Stimulated activated naive CD8-positive, alpha-beta T cell treated with anti-CD3 and anti-CD28 coated beads, Interleukin-15, Interleukin-2, amounts not matched to agents 100 ng/mL and 50 ng/mL, for 24 hours (primary cell): ENCODE results near the gene KLK5.
"Not testable (repeated sequence)": the region's sequence is repeated elsewhere in the genome, so short reads cannot be mapped to it uniquely, and the experiment has no call there.

Experiments used
- H3K27ac Mint-ChIP-seq: one replicate; pipeline ENCODE4 v1.8.0; 2021; ENCODE audit warnings: mild to moderate bottlenecking, mixed read lengths
- H3K27me3 Mint-ChIP-seq: one replicate; pipeline ENCODE4 v1.8.0; 2021; ENCODE audit warnings: mixed read lengths
- H3K36me3 Mint-ChIP-seq: one replicate; pipeline ENCODE4 v1.8.0; 2021; ENCODE audit warnings: low read depth, mixed read lengths
- H3K4me1 Mint-ChIP-seq: one replicate; pipeline ENCODE4 v1.8.0; 2021; ENCODE audit warnings: low read depth, mixed read lengths
- H3K4me3 Mint-ChIP-seq: one replicate; pipeline ENCODE4 v1.8.0; 2021; ENCODE audit warnings: mild to moderate bottlenecking, mixed read lengths
- H3K9me3 Mint-ChIP-seq: one replicate; pipeline ENCODE4 v1.8.0; 2021; ENCODE audit warnings: mixed read lengths

The KLK5 gene

GRCh38 chr19:50978772-50979390 is 26.0 kb upstream of the KLK5 start:
- H3K4me3 Mint-ChIP-seq: no peak overlapping the region
- no peaks in the 10 kb centered on the region for H3K4me1 Mint-ChIP-seq
- no peaks in the 10 kb centered on the region for H3K9me3 Mint-ChIP-seq
- H3K27me3 Mint-ChIP-seq: peaks cover 31% of the 10 kb centered on the region
- no peak overlapping the region for H3K27ac Mint-ChIP-seq
- no peaks in the 10 kb centered on the region for H3K36me3 Mint-ChIP-seq

- Mint-ChIP-seq H3K27me3 (peaks cover 39% of the 10 kb centered on the region), H3K4me1 (no peaks in the 10 kb centered on the region), H3K36me3 (no peaks in the 10 kb centered on the region), H3K9me3 (no peaks in the 10 kb centered on the region), H3K27ac (no peak overlapping the region), H3K4me3 (no peak overlapping the region)
Measured at GRCh38 chr19:50977626-50978025, 24.8 kb upstream of the KLK5 start.

- Mint-ChIP-seq H3K27ac (no peak overlapping the region), H3K9me3 (no peaks in the 10 kb centered on the region), H3K4me3 (no peak overlapping the region), H3K27me3 (peaks cover 40% of the 10 kb centered on the region), H3K4me1 (no peaks in the 10 kb centered on the region), H3K36me3 (no peaks in the 10 kb centered on the region)
Measured at GRCh38 chr19:50975766-50976165, 22.9 kb upstream of the KLK5 start.

GRCh38 chr19:50974702-50975556 is 22.1 kb upstream of the KLK5 start:
- peaks cover 45% of the 10 kb centered on the region for H3K27me3 Mint-ChIP-seq
- no peak overlapping the region for H3K4me3 Mint-ChIP-seq

GRCh38 chr19:50972795-50973376 is 20.0 kb upstream of the KLK5 start:
- H3K9me3 Mint-ChIP-seq: no peaks in the 10 kb centered on the region
- H3K36me3 Mint-ChIP-seq: no peaks in the 10 kb centered on the region
- peaks cover 45% of the 10 kb centered on the region for H3K27me3 Mint-ChIP-seq
- no peak overlapping the region for H3K27ac Mint-ChIP-seq
- H3K4me1 Mint-ChIP-seq: no peaks in the 10 kb centered on the region
- H3K4me3 Mint-ChIP-seq: no peak overlapping the region

More at GRCh38 chr19:50974702-50975556, 22.1 kb upstream of the KLK5 start:
- Mint-ChIP-seq H3K27ac (no peak overlapping the region), H3K4me1 (no peaks in the 10 kb centered on the region), H3K36me3 (no peaks in the 10 kb centered on the region), H3K9me3 (no peaks in the 10 kb centered on the region)

GRCh38 chr19:50969810-50970209 is 17.0 kb upstream of the KLK5 start:
- peaks cover 37% of the 10 kb centered on the region for H3K27me3 Mint-ChIP-seq
- not testable (repeated sequence) for H3K27ac Mint-ChIP-seq, H3K4me1 Mint-ChIP-seq, H3K36me3 Mint-ChIP-seq, H3K9me3 Mint-ChIP-seq, H3K4me3 Mint-ChIP-seq

- H3K4me1 Mint-ChIP-seq: no peaks in the 10 kb centered on the region
- H3K4me3 Mint-ChIP-seq: no peak within 1 kb of the TSS
- H3K27ac Mint-ChIP-seq: no peak within 1 kb of the TSS
- H3K9me3 Mint-ChIP-seq: no peaks in the 10 kb centered on the region
- H3K36me3 Mint-ChIP-seq: no peaks in the 10 kb centered on the region
- H3K27me3 Mint-ChIP-seq: peaks cover 37% of the 10 kb centered on the region
Measured at GRCh38 chr19:50969413-50969760, 16.5 kb upstream of the KLK5 start, which contains the start of gene KLK6. KLK6 (minus strand) TSS chr19:50969591; CDS start chr19:50968104, 1,487 bp downstream.

GRCh38 chr19:50968716-50969412 is 16.0 kb upstream of the KLK5 start:
- Mint-ChIP-seq H3K4me1 (no peaks in the 10 kb centered on the region), H3K4me3 (no peak overlapping the region), H3K36me3 (no peaks in the 10 kb centered on the region), H3K27ac (no peak overlapping the region), H3K27me3 (peaks cover 34% of the 10 kb centered on the region), H3K9me3 (no peaks in the 10 kb centered on the region)

- H3K27me3 Mint-ChIP-seq: peaks cover 31% of the 10 kb centered on the region
- H3K4me1 Mint-ChIP-seq: no peaks in the 10 kb centered on the region
- H3K9me3 Mint-ChIP-seq: no peaks in the 10 kb centered on the region
- no peak overlapping the region for H3K4me3 Mint-ChIP-seq
- H3K36me3 Mint-ChIP-seq: no peaks in the 10 kb centered on the region
- no peak overlapping the region for H3K27ac Mint-ChIP-seq
Measured at GRCh38 chr19:50967929-50968715, 15.3 kb upstream of the KLK5 start.

- no peak overlapping the region for H3K27ac Mint-ChIP-seq
- no peaks in the 10 kb centered on the region for H3K36me3 Mint-ChIP-seq
- no peaks in the 10 kb centered on the region for H3K4me1 Mint-ChIP-seq
- peaks cover 18% of the 10 kb centered on the region for H3K9me3 Mint-ChIP-seq
- no peak overlapping the region for H3K4me3 Mint-ChIP-seq
- peaks cover 18% of the 10 kb centered on the region for H3K27me3 Mint-ChIP-seq
Measured at GRCh38 chr19:50964266-50964665, 11.4 kb upstream of the KLK5 start.

GRCh38 chr19:50963381-50963780 is 10.5 kb upstream of the KLK5 start:
- Mint-ChIP-seq H3K4me1 (no peaks in the 10 kb centered on the region), H3K27ac (no peak overlapping the region), H3K36me3 (no peaks in the 10 kb centered on the region), H3K4me3 (no peak overlapping the region), H3K9me3 (peaks cover 19% of the 10 kb centered on the region), H3K27me3 (peaks cover 25% of the 10 kb centered on the region)

GRCh38 chr19:50962245-50962644 is 9.4 kb upstream of the KLK5 start:
- Mint-ChIP-seq H3K36me3 (no peaks in the 10 kb centered on the region), H3K9me3 (peaks cover 19% of the 10 kb centered on the region), H3K27ac (no peak overlapping the region), H3K4me3 (no peak overlapping the region), H3K4me1 (no peaks in the 10 kb centered on the region), H3K27me3 (peaks cover 25% of the 10 kb centered on the region)

- Mint-ChIP-seq H3K27ac (no peak overlapping the region), H3K27me3 (peaks cover 23% of the 10 kb centered on the region), H3K36me3 (no peaks in the 10 kb centered on the region), H3K4me3 (no peak overlapping the region), H3K4me1 (no peaks in the 10 kb centered on the region), H3K9me3 (peaks cover 19% of the 10 kb centered on the region)
Measured at GRCh38 chr19:50959731-50960500, 7.1 kb upstream of the KLK5 start.

GRCh38 chr19:50957587-50957986 is 4.7 kb upstream of the KLK5 start:
- Mint-ChIP-seq H3K4me3 (no peak overlapping the region), H3K36me3 (no peaks in the 10 kb centered on the region), H3K27me3 (peaks cover 30% of the 10 kb centered on the region), H3K9me3 (peaks cover 15% of the 10 kb centered on the region), H3K27ac (no peak overlapping the region), H3K4me1 (no peaks in the 10 kb centered on the region)
